Left renal pelvis (tissue), 4 donors: ENCODE results near the gene NTMT1. TPM values are rescaled to one million over a fixed set of nuclear protein-coding genes. Genes with fewer than 3 reads are reported as not detected.
"Not testable (repeated sequence)": the region's sequence is repeated elsewhere in the genome, so short reads cannot be mapped to it uniquely, and the experiment has no call there.

Source experiments
- DNase-seq, 4 donors: peaks; one replicate each; pipeline ENCODE4 v3.0.0-alpha.2; 2013; ENCODE audit warnings: low read depth in 4 of 4, low spot score in 3 of 4
- polyA plus RNA-seq, 4 donors: library from polyadenylated mRNA; unstranded; fragments of 120-200 nt; gene quantifications; one replicate each; pipeline ENCODE4 v1.2.1, GENCODE V29; 2013; ENCODE audit not compliant: insufficient read length in 4 of 4

The NTMT1 gene
- 10 to 100 TPM; 21.2 to 32.4 (median 29.9) TPM for polyA plus RNA-seq

DNA sequence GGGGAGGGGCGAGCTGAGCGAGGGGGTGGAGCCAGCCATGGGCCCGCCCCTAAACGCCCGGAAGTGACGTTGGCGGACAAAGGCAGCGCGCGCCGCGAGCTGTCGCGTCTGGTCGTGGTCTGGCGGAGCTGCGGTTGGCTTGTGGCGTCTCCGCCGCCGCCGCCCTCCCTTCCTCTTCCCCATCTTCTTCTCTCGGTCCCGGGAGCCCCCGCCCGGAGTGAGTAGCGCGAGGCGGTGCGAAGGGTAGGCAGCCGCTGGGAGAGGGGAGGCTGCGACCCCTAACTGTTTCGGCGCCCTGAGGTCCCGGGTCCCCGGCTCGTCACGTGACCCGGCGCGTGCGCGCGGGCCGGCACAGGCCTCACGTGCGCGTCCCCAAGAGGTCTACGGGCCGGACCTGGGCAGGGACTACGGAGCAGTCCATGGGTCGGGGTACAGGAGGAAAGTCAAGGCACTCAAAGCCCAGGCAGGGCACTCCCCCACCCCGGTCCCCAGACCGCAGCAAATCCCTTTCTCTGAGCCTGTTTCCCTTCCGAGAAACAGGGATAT is at the start of gene NTMT1:
TSS of gene NTMT1 (plus strand) at position 85 of the 546 bp plus-strand sequence. CDS start 6,541 bp downstream, outside the sequence.
- DNase-seq, result peak in 2 of 4 donors; percentile 72 to 75

DNA sequence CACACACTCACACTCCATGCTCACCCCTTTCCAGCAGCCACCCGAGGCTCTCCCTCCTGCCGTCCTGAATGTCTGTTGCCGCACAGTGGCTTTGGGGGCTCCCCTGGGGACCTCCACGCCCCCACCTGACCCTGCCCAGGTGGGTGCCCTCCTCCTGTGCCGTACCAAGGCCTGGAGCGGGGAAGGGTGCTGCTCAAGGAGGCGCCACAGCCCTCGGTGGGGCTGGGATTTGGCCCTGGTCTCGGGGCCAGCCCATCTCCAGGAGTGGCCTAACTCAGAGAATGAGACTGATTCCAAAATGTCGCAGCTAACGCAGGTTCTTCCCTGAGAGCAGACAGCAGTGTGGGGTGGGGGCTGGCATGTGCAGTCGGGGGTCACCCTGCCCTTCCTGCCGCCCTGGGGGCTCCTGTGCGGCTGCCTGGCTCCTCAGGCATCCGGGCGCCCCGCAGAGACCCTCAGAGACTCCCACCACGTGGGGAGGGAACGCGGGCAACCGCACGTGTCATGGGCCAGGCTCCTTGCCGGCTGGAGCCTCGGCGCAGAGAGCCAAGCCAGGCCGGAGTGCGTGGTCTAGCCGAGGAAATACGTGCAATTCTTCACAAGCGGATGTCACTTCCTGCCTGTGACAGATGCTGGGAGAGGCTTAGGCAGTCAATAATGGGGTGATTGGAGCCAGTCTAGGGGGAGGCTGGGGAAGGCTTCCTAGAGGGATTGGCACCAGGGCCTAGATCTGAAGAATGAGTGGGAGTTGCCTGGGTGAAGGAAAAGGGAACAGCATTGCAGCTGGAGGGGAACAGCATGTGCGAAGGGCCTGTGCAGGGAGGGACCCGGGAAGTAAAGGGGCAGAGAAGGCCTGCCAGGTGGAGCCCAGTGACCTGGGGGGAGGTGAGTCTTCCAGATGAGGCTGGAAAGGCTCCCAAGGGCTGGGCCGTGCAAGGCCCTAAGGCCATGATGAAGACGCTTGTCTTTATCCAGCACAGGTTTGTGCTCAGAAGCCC is 49.1 kb upstream of the NTMT1 start:
- no peak for DNase-seq

DNA sequence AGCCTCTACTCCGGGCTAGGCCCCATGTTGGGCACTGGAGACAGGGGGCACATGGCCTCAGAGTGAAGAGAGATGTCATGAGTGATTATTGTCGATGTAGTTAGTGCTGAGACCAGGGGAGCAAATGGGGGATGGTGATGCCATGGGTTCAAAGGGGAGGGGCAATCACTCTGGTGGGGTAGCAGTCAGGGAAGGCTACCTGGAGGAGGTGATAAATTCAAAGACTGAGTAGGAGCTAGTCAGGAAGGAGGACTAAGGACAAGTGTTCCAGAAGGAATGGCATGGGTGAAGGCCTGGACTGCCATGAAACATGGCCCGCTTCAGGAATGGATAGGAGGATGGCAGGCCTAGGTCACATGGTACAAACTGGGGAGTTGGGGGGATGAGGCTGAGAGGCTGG is 46.7 kb upstream of the NTMT1 start:
- DNase-seq, result no peak

DNA sequence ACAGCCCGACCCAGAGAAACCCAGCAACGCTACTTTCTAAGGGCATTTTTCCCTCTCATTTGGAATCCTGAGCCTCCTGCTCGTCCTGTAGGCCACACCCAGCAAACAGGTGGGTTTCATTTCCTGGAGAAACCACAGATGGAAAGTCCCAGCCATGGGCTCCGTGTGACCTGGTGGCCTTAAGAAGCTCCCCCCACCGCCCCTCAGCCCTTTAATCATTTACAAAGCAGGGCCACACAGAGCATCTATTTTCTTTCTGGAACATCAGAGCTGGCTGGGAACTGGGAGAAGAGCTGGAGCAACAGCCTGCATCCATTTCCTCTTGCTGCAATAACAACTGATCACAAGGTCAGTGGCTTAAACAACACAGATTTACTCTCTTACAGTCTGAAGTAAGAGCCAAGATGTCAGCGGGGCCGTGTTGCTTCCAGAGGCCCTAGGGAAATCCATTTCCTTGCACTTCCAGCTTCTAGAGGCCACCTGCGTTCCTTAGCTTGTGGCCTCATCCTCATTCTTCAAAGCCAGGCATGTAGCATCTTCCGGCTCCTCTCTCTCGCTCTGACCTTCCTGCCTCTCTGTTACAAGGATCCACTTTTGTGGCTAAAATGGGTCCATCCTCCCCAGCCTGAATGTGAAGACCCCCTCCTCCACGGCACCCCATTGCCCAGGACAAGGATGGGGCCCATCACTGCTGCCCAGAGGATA is 45.6 kb upstream of the NTMT1 start:
- no peak for DNase-seq

DNA sequence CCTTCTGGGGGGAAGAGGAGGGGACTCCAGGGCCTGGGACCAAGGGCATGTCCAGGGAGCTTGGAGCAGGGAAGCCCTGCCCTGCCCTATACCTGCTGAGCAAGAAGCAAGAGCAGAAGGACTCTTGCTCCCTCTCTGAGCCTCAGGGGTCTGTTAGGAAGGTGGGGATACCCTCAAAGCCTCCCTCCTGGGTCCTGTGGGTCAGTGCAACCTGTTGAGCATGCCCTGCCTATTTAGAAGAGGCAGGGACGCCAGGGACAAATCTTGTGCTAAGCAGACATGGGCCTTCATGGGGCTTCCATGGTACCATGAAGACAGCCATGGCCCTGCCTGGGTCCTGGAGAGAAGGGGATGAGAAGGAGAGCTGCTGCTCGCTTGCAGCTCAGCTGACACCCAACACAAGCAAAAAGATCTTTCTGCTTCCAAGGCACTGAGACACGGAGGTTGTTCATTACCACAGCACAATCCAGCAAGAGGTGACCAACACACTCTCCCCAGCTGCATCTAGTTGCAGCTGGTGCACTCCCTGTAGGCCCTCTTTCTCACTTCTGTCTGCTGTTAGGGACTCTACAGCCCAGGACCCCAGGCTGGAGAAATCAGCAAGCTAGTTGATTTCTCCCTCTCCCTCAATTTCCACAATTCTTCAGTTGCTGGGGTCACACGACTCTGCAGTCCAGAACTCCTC is 44.3 kb upstream of the NTMT1 start:
- no peak for DNase-seq

- DNase-seq, result no peak
Measured at GRCh38 chr9:129582855-129583254, 43.1 kb upstream of the NTMT1 start.

DNA sequence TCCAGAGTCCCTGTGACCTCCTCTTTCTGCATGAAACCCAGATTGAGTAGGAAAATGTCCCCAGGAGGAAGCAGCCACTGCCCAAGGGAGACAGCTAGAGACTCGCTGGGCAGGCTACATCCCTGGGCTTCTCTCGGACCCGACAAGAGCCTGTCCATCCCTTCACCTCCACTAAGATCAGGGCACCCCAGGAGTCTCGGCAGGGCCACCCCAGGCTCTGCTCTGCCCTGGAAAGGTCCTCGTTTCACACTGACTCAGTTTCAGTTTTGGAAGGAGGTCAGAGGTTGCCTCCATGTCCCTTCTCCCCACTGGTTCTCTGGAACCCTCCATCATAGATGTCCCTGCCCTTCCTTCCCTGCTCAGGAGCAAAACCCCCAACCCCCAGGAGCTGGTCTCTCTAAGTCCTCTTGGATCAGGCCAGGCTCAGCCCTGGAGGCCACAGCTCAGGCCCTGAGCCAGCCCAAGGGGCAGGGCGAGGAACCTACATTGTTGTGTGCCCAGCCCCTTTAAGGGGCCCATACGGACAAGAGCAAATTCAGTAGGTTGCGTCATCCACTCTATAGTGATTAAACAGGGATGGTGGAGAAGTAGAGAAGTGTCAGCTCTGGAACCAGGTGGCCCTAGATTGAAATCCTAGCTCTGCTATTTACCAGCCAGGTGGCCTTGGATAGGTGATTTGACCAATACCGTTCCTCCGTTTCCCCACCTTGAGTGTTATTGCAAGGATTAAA is 42.5 kb upstream of the NTMT1 start:
- DNase-seq, result no peak

DNA sequence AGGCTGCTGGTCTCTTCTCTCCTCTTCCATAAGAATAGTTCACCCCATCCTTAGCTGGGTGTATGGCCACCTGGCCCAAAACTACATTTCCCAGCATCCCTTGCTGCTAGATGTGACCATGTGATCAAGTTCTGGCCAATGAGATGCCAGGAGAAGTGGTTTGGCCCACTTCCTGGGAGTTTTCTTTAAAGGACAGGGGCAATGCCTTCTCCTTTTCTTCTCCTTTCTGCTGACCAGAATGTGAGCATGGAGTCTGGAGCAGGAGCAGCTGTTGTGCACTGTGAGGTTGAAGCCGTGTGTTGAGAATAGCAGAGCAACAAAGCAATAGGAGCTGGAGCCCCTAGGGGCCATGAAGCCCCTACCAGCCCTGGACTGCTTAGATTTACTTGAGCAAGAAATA is 41.8 kb upstream of the NTMT1 start:
- no peak for DNase-seq

- DNase-seq, result no peak
Measured at GRCh38 chr9:129585352-129585751, 40.6 kb upstream of the NTMT1 start.

- DNase-seq, result no peak
Measured at GRCh38 chr9:129586245-129586644, 39.7 kb upstream of the NTMT1 start.

GRCh38 chr9:129586685-129587084 is 39.3 kb upstream of the NTMT1 start:
- no peak for DNase-seq

- no peak for DNase-seq
Measured at GRCh38 chr9:129587487-129588262, 38.3 kb upstream of the NTMT1 start.

- DNase-seq, result no peak
Measured at GRCh38 chr9:129590466-129590865, 35.5 kb upstream of the NTMT1 start.

GRCh38 chr9:129591916-129592315 is 34.0 kb upstream of the NTMT1 start:
- no peak for DNase-seq

GRCh38 chr9:129592790-129593189 is 33.2 kb upstream of the NTMT1 start:
- DNase-seq, result not testable (repeated sequence)

DNA sequence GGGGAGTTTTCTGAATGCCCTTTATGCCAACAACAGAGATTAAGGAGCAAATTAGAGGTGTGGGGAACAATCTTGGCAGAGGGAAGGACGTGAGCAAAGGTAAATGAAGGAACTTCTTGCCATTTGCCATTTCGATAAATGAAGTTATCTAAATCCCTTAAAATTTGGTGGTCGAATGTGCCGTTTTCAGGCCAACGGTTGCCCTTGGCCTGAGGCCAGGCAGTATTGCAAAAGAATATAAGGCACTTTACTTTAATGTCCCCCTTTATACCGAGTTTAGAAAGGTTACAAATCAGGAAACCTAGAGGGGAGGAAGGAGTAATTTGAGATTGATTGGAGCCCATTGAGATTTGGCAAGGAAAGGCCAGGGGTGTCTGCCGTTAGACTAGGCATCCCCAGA is 31.3 kb upstream of the NTMT1 start:
- no peak for DNase-seq

DNA sequence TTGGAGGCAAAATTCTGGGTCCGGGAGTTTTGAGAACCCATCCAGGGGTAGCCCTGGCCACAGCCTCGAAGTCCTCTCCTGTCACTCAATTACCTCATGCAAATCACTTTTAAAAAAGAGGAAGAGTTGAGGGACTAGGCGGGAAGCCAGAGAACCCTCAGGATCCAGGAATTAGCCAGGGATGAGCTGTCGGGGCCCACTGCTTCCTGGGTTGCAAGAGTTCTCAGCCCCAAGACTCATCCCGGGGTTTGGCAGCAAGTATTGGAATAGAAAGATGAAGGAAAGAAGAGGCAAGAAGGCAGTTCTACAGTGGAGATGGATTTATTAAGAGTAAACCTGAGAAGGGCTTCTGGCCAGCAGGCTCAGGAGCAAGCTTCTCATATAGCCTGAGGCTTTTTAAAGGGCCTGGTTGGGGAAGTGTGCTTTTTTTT is 30.6 kb upstream of the NTMT1 start:
- DNase-seq, result no peak

DNA sequence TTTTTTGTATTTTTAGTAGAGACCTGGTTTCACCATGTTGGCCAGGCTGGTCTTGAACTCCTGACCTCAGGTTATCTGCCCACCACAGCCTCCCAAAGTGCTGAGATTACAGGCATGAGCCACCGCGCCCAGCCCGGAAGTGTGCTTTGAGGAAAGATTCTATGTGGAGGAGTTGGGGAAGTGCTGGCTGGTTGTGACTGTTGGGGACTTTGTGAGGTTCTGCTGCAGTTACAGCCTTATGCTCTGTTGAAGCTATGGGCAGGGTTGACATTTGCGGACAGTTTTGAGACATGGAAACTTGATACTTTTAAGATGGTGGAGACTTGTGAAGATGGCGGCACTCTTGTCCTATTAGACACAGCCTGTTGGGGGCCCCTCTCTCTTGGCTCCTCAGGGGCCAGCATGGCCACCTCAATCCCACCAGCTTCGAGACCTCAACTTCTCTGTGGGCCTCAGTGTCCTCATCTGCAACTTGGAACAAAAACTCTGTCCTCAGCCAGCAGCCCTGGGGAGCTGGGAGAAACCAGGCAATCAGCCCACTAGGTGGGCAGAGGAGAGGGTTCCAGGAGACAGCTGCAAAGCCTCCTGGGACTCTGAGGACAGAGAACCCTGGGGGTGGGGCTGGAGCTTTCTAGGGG is 29.9 kb upstream of the NTMT1 start:
- no peak for DNase-seq
